ENCODE results near the gene RFX1. TPM values are rescaled to one million over a fixed set of nuclear protein-coding genes. Genes with fewer than 3 reads are reported as not detected.
A peak's percentile ranks its signal among the peaks of the same experiment; 100 is the strongest.

Gene RFX1
- total and polyA plus RNA-seq, 9 of the 15 experiments (the other 6 are each of a cell fraction or from before 2014, with no cell fraction given), result 0.14 to 19.3 (median 1.2) TPM

DNA sequence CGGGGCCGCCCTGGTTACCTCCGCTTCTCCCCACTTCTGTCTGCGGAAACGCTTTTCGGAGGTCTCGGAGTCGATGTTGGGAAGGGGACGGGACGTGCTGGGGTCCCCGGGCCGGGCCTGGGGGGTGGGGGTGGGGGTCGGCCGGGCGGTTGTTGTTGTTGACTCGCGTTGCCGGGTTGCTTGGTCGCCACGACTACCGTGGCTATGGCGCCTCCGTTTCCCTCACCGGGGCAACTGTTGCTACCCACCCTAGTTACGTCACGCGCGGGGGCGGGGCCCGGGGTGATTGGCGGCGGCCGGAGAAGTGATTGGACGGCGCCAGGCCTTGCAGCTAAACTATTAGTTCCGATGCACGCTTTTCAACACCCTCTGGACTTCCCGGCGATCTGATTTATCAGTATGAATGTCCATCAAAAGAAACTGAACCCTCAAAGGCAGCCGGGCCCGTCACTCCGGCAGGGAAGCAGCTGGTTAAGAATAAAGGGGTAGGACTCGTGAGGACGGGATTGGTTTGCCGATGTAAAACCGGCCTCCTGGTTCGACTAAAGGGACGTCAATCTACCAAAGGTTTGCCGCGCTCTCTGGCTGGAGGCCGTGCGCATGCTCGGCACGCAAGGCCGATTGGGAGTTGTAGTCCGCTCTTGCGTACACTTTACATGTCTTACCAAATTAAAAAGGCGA lies at the start of gene RFX1 (continued):
- no peak for TF ChIP-seq KDM4B (IDR thresholded peaks at IDR 0.05; ENCODE audit: borderline replicate concordance in 2 of 2, low read depth in 1 of 2)
- peak; percentile 27; the same call in 1 of the 2 replicates for TF ChIP-seq LEF1 (IDR thresholded peaks at IDR 0.05)
- TF ChIP-seq POLR2G (IDR thresholded peaks at IDR 0.05; ENCODE audit: low read depth, low read length), result peak; percentile 72
- TF ChIP-seq, protein P1, sequence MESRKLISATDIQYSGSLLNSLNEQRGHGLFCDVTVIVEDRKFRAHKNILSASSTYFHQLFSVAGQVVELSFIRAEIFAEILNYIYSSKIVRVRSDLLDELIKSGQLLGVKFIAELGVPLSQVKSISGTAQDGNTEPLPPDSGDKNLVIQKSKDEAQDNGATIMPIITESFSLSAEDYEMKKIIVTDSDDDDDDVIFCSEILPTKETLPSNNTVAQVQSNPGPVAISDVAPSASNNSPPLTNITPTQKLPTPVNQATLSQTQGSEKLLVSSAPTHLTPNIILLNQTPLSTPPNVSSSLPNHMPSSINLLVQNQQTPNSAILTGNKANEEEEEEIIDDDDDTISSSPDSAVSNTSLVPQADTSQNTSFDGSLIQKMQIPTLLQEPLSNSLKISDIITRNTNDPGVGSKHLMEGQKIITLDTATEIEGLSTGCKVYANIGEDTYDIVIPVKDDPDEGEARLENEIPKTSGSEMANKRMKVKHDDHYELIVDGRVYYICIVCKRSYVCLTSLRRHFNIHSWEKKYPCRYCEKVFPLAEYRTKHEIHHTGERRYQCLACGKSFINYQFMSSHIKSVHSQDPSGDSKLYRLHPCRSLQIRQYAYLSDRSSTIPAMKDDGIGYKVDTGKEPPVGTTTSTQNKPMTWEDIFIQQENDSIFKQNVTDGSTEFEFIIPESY (CRISPR knock-in tag; IDR thresholded peaks at IDR 0.05), result no peak
- no peak for TF ChIP-seq CEBPB (tag; IDR thresholded peaks at IDR 0.05)
- TF ChIP-seq RUNX1 (IDR thresholded peaks at IDR 0.05; ENCODE audit: low read depth), result no peak
- TF ChIP-seq SP2 (IDR thresholded peaks at IDR 0.05; ENCODE audit: extremely low read depth, low read depth, low read length, poor library complexity, severe bottlenecking), result peak; percentile 94
- TF ChIP-seq ZZZ3 (IDR thresholded peaks at IDR 0.05), result no peak
- TF ChIP-seq NR3C1 (CRISPR knock-in tag; IDR thresholded peaks at IDR 0.05), result no peak
- TF ChIP-seq, protein P2, sequence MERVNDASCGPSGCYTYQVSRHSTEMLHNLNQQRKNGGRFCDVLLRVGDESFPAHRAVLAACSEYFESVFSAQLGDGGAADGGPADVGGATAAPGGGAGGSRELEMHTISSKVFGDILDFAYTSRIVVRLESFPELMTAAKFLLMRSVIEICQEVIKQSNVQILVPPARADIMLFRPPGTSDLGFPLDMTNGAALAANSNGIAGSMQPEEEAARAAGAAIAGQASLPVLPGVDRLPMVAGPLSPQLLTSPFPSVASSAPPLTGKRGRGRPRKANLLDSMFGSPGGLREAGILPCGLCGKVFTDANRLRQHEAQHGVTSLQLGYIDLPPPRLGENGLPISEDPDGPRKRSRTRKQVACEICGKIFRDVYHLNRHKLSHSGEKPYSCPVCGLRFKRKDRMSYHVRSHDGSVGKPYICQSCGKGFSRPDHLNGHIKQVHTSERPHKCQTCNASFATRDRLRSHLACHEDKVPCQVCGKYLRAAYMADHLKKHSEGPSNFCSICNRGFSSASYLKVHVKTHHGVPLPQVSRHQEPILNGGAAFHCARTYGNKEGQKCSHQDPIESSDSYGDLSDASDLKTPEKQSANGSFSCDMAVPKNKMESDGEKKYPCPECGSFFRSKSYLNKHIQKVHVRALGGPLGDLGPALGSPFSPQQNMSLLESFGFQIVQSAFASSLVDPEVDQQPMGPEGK (CRISPR knock-in tag; IDR thresholded peaks at IDR 0.05; ENCODE audit: borderline replicate concordance), result no peak
- TF ChIP-seq CREM (IDR thresholded peaks at IDR 0.05; ENCODE audit: low read depth), result peak; percentile 96
- no peak; the same call in 1 of the 2 replicates for TF ChIP-seq BACH1 (tag; IDR thresholded peaks at IDR 0.05)
- TF ChIP-seq FOXA3 (CRISPR knock-in tag; conservative IDR thresholded peaks at IDR 0.05 in 1 of 2, IDR thresholded peaks at IDR 0.05 in 1 of 2), result no peak
- peak; percentile 14 for TF ChIP-seq TBP (optimal IDR thresholded peaks at IDR 0.05; ENCODE audit: low read depth, low read length)
- peak; percentile 92 for TF ChIP-seq CHD2 (IDR thresholded peaks at IDR 0.05; ENCODE audit: low read depth, low read length)
- TF ChIP-seq, protein P3, sequence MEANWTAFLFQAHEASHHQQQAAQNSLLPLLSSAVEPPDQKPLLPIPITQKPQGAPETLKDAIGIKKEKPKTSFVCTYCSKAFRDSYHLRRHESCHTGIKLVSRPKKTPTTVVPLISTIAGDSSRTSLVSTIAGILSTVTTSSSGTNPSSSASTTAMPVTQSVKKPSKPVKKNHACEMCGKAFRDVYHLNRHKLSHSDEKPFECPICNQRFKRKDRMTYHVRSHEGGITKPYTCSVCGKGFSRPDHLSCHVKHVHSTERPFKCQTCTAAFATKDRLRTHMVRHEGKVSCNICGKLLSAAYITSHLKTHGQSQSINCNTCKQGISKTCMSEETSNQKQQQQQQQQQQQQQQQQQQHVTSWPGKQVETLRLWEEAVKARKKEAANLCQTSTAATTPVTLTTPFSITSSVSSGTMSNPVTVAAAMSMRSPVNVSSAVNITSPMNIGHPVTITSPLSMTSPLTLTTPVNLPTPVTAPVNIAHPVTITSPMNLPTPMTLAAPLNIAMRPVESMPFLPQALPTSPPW (CRISPR knock-in tag; IDR thresholded peaks at IDR 0.05), result peak; percentile 87
- no peak for TF ChIP-seq ZNF695 (CRISPR knock-in tag; IDR thresholded peaks at IDR 0.05)
- TF ChIP-seq NR2C2 (CRISPR knock-in tag; IDR thresholded peaks at IDR 0.05), result no peak
- TF ChIP-seq NR2C2 (tag; IDR thresholded peaks at IDR 0.05), result no peak
- TF ChIP-seq MYNN (IDR thresholded peaks at IDR 0.05), result peak; percentile 98
- peak; percentile 84 for TF ChIP-seq MYNN (CRISPR knock-in tag; IDR thresholded peaks at IDR 0.05)
- peak; percentile 100 for TF ChIP-seq RBM22 (IDR thresholded peaks at IDR 0.05; ENCODE audit: low read depth, low read length, poor library complexity, severe bottlenecking)
- TF ChIP-seq, protein P4, sequence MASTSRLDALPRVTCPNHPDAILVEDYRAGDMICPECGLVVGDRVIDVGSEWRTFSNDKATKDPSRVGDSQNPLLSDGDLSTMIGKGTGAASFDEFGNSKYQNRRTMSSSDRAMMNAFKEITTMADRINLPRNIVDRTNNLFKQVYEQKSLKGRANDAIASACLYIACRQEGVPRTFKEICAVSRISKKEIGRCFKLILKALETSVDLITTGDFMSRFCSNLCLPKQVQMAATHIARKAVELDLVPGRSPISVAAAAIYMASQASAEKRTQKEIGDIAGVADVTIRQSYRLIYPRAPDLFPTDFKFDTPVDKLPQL (IDR thresholded peaks at IDR 0.05; ENCODE audit: extremely low read depth, insufficient read length), result no peak
- no peak for TF ChIP-seq ZEB2 (IDR thresholded peaks at IDR 0.05)
